Ectodermal cell (in vitro differentiated cells): Measurements from ENCODE around the gene MALRD1.

Experiments used
- H3K27ac ChIP-seq: 2 replicates; pipeline ENCODE4 v1.7.0; 2013; ENCODE audit warnings: mild to moderate bottlenecking, low read depth, low read length; ENCODE audit not compliant: insufficient read depth, poor library complexity, severe bottlenecking
- H3K27me3 ChIP-seq: 2 replicates; pipeline ENCODE4 v1.7.0; 2013; ENCODE audit warnings: mild to moderate bottlenecking, low read length; ENCODE audit not compliant: insufficient read depth, control insufficient read depth, poor library complexity, severe bottlenecking
- H3K36me3 ChIP-seq: one replicate; pipeline ENCODE4 v1.7.0; 2013; ENCODE audit warnings: low read length; ENCODE audit not compliant: control insufficient read depth, insufficient read depth
- H3K4me1 ChIP-seq: one replicate; pipeline ENCODE4 v1.7.0; 2013; ENCODE audit warnings: low read length; ENCODE audit not compliant: control insufficient read depth, insufficient read depth
- H3K4me3 ChIP-seq: 2 replicates; pipeline ENCODE4 v1.7.0; 2013; ENCODE audit warnings: low read depth, low read length, control low read depth; ENCODE audit not compliant: insufficient read depth
- H3K9me3 ChIP-seq: 2 replicates; pipeline ENCODE4 v1.7.0; 2013; ENCODE audit warnings: mild to moderate bottlenecking, low read length, moderate library complexity; ENCODE audit not compliant: control insufficient read depth
- WGBS, 2 experiments: methylation state at CpG; one replicate each; pipeline ENCODE4 v1.1.7; 2013; ENCODE audit warnings: missing lambda C conversion rate in 2 of 2; 5-methylcytosine and 5-hydroxymethylcytosine counted together

MALRD1 gene

GRCh38 chr10:19252531-19252930 lies 203.9 kb downstream of the MALRD1 start:
- no peaks in the 10 kb centered on the region for H3K36me3 ChIP-seq
- H3K27me3 ChIP-seq, result no peaks in the 10 kb centered on the region
- H3K4me3 ChIP-seq, result no peak overlapping the region
- H3K4me1 ChIP-seq, result no peaks in the 10 kb centered on the region
- no peak overlapping the region for H3K27ac ChIP-seq
- H3K9me3 ChIP-seq, result no peaks in the 10 kb centered on the region

GRCh38 chr10:19256331-19256730 lies 207.7 kb downstream of the MALRD1 start:
- no peak overlapping the region for H3K27ac ChIP-seq
- H3K9me3 ChIP-seq, result no peaks in the 10 kb centered on the region
- 100% methylated on average over 1 of the region's 1 CpG; no CpG with 5 or more reads in 1 of the 2 experiments for WGBS, 2 experiments
- no peaks in the 10 kb centered on the region for H3K4me1 ChIP-seq
- H3K36me3 ChIP-seq, result no peaks in the 10 kb centered on the region
- H3K4me3 ChIP-seq, result no peak overlapping the region
- H3K27me3 ChIP-seq, result no peaks in the 10 kb centered on the region

- Histone ChIP-seq H3K4me3 (no peak overlapping the region), H3K27ac (no peak overlapping the region), H3K9me3 (no peaks in the 10 kb centered on the region), H3K36me3 (no peaks in the 10 kb centered on the region), H3K27me3 (no peaks in the 10 kb centered on the region), H3K4me1 (no peaks in the 10 kb centered on the region)
- WGBS, 2 experiments, result 83 to 90% methylated on average over 1 of the region's 1 CpG
Observed at GRCh38 chr10:19263262-19263661, 214.7 kb downstream of the MALRD1 start.

- Histone ChIP-seq H3K27me3 (no peaks in the 10 kb centered on the region), H3K4me1 (no peaks in the 10 kb centered on the region), H3K9me3 (no peaks in the 10 kb centered on the region), H3K27ac (no peak overlapping the region), H3K36me3 (no peaks in the 10 kb centered on the region), H3K4me3 (no peak overlapping the region)
- 85 to 100% methylated on average over 1 of the region's 2 CpGs for WGBS, 2 experiments
Observed at GRCh38 chr10:19283285-19283684, 234.7 kb downstream of the MALRD1 start.

GRCh38 chr10:19283786-19284185 lies 235.2 kb downstream of the MALRD1 start:
- no peak overlapping the region for H3K27ac ChIP-seq
- no peaks in the 10 kb centered on the region for H3K36me3 ChIP-seq
- H3K4me1 ChIP-seq, result no peaks in the 10 kb centered on the region
- WGBS, 2 experiments, result 92 to 98% methylated on average over 5 of the region's 5 CpGs
- H3K9me3 ChIP-seq, result no peaks in the 10 kb centered on the region
- H3K27me3 ChIP-seq, result no peaks in the 10 kb centered on the region
- no peak overlapping the region for H3K4me3 ChIP-seq

GRCh38 chr10:19290770-19291169 lies 242.2 kb downstream of the MALRD1 start:
- H3K4me1 ChIP-seq, result no peaks in the 10 kb centered on the region
- no peaks in the 10 kb centered on the region for H3K9me3 ChIP-seq
- H3K27ac ChIP-seq, result no peak overlapping the region
- no peaks in the 10 kb centered on the region for H3K27me3 ChIP-seq
- no peaks in the 10 kb centered on the region for H3K36me3 ChIP-seq
- H3K4me3 ChIP-seq, result no peak overlapping the region
- 86 to 100% methylated on average over 1 of the region's 1 CpG for WGBS, 2 experiments

GRCh38 chr10:19294233-19294632 lies 245.6 kb downstream of the MALRD1 start:
- WGBS, 2 experiments, result 72% methylated on average over 2 of the region's 2 CpGs; no CpG with 5 or more reads in 1 of the 2 experiments
- no peaks in the 10 kb centered on the region for H3K36me3 ChIP-seq
- no peaks in the 10 kb centered on the region for H3K4me1 ChIP-seq
- H3K9me3 ChIP-seq, result no peaks in the 10 kb centered on the region
- no peak overlapping the region for H3K27ac ChIP-seq
- no peak overlapping the region for H3K4me3 ChIP-seq
- no peaks in the 10 kb centered on the region for H3K27me3 ChIP-seq

GRCh38 chr10:19299645-19300044 lies 251.0 kb downstream of the MALRD1 start:
- Histone ChIP-seq H3K27ac (no peak overlapping the region), H3K4me3 (no peak overlapping the region), H3K9me3 (no peaks in the 10 kb centered on the region), H3K27me3 (no peaks in the 10 kb centered on the region), H3K4me1 (no peaks in the 10 kb centered on the region), H3K36me3 (no peaks in the 10 kb centered on the region)
- 47 to 78% methylated on average over 3 of the region's 3 CpGs for WGBS, 2 experiments

GRCh38 chr10:19302117-19302516 lies 253.5 kb downstream of the MALRD1 start:
- Histone ChIP-seq H3K4me1 (no peaks in the 10 kb centered on the region), H3K36me3 (no peaks in the 10 kb centered on the region), H3K27ac (no peak overlapping the region), H3K4me3 (no peak overlapping the region), H3K27me3 (no peaks in the 10 kb centered on the region), H3K9me3 (no peaks in the 10 kb centered on the region)
- WGBS, 2 experiments, result 94 to 96% methylated on average over 4 of the region's 4 CpGs

GRCh38 chr10:19310066-19310465 lies 261.5 kb downstream of the MALRD1 start:
- WGBS, 2 experiments, result 88 to 92% methylated on average over 5 of the region's 5 CpGs
- H3K9me3 ChIP-seq, result no peaks in the 10 kb centered on the region
- H3K27ac ChIP-seq, result no peak overlapping the region
- no peak overlapping the region for H3K4me3 ChIP-seq
- no peaks in the 10 kb centered on the region for H3K27me3 ChIP-seq
- H3K4me1 ChIP-seq, result no peaks in the 10 kb centered on the region
- no peaks in the 10 kb centered on the region for H3K36me3 ChIP-seq

GRCh38 chr10:19316204-19316870 lies 267.7 kb downstream of the MALRD1 start:
- no peak overlapping the region for H3K27ac ChIP-seq
- no peaks in the 10 kb centered on the region for H3K36me3 ChIP-seq
- H3K4me3 ChIP-seq, result no peak overlapping the region
- no peaks in the 10 kb centered on the region for H3K9me3 ChIP-seq
- no peaks in the 10 kb centered on the region for H3K4me1 ChIP-seq
- no peaks in the 10 kb centered on the region for H3K27me3 ChIP-seq
- WGBS, 2 experiments, result 93 to 95% methylated on average over 3 of the region's 3 CpGs
